Thyroid gland (tissue), 4 donors: Measurements from ENCODE around the gene AGBL5.

ENCODE experiments used
- CTCF ChIP-seq, 6 experiments: fragments of 200-600 bp in 3 of 6; fragments of 450-650 bp in 3 of 6; sonication (generic) in 3 of 6; IDR thresholded peaks; one replicate each; pipeline ENCODE4 v1.5.1; 2016 to 2019; ENCODE audit warnings: antibody characterized with exemption in 6 of 6, mild to moderate bottlenecking in 2 of 6, inconsistent platforms in 1 of 6, moderate library complexity in 1 of 6
- POLR2A ChIP-seq, 2 donors: fragments of 450-650 bp; IDR thresholded peaks; one replicate each; pipeline ENCODE4 v1.6.1; 2017; ENCODE audit warnings: antibody characterized with exemption in 2 of 2, mild to moderate bottlenecking in 2 of 2, moderate library complexity in 1 of 2

GRCh38 chr2:27065128-27065527 is 13.7 kb downstream of the AGBL5 start:
- TF ChIP-seq CTCF (IDR thresholded peaks at IDR 0.05) = no peak
- TF ChIP-seq POLR2A (IDR thresholded peaks at IDR 0.05) = no peak
